ENCODE data around the gene THADA.
A peak's percentile ranks its signal among the peaks of the same experiment; 100 is the strongest.
"Not testable (repeated sequence)": the region's sequence is repeated elsewhere in the genome, so short reads cannot be mapped to it uniquely, and the experiment has no call there.

Gene THADA

DNA sequence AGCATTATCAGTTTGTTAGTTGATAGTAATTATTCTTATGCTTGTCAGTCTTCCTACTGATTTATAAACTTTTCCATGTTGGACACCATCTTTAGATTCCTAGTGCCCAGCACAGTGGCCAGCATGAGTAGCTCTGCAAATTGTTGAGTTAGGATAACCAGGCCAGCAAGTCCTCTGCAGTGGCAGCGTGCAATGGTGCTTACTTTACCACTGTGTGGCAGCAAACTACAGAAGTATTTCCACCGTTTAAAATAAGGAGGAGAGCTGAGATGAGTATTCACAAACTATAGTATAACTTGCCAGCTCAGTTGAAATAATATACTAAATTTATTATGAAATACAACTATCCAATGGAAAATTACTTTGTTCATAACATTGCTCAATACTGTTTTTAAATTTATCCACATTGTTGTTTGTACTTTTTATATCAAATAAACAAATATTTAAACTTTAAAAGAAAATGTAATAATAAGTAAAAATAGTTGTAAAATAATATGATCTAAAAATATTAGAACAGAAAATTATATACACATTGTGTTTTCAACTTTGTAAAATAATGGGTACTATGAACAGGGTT is 9.3 kb upstream of the THADA start:
- Histone ChIP-seq H3K4me3 (ENCODE audit: low read length) (no peak overlapping the region), H3K27ac (ENCODE audit: low read depth, low read length) (no peak overlapping the region), H3K4me1 (ENCODE audit: control insufficient read depth, low read length) (0 out of 2 replicates have a peak, but pooled peaks cover 3% of the 10 kb centered on the region), H3K79me2 (ENCODE audit: control insufficient read depth, low read length) (no peaks in the 10 kb centered on the region), H3K27me3 (ENCODE audit: control insufficient read depth, low read length) (no peaks in the 10 kb centered on the region), H3F3A (ENCODE audit: control insufficient read depth, insufficient read depth) (no peaks in the 10 kb centered on the region), H3K36me3 (ENCODE audit: control insufficient read depth, low read length) (no peaks in the 10 kb centered on the region), H4K20me1 (ENCODE audit: control insufficient read depth, insufficient read depth, low read depth, low read length) (no peaks in the 10 kb centered on the region), H3K9me2 (replicated peaks; ENCODE audit: control insufficient read depth, low read length) (no peaks in the 10 kb centered on the region), H3K4me2 (ENCODE audit: low read length) (no peak overlapping the region), H3K9me3 (ENCODE audit: control insufficient read depth, insufficient read depth, low read length) (no peaks in the 10 kb centered on the region)
- no peak for TF ChIP-seq EZH2phosphoT487 (IDR thresholded peaks at IDR 0.05; ENCODE audit: borderline replicate concordance, low read length)
- TF ChIP-seq, protein P1, sequence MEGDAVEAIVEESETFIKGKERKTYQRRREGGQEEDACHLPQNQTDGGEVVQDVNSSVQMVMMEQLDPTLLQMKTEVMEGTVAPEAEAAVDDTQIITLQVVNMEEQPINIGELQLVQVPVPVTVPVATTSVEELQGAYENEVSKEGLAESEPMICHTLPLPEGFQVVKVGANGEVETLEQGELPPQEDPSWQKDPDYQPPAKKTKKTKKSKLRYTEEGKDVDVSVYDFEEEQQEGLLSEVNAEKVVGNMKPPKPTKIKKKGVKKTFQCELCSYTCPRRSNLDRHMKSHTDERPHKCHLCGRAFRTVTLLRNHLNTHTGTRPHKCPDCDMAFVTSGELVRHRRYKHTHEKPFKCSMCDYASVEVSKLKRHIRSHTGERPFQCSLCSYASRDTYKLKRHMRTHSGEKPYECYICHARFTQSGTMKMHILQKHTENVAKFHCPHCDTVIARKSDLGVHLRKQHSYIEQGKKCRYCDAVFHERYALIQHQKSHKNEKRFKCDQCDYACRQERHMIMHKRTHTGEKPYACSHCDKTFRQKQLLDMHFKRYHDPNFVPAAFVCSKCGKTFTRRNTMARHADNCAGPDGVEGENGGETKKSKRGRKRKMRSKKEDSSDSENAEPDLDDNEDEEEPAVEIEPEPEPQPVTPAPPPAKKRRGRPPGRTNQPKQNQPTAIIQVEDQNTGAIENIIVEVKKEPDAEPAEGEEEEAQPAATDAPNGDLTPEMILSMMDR (IDR thresholded peaks at IDR 0.05; ENCODE audit: low read depth, low read length, poor library complexity, severe bottlenecking) = peak; percentile 68

DNA sequence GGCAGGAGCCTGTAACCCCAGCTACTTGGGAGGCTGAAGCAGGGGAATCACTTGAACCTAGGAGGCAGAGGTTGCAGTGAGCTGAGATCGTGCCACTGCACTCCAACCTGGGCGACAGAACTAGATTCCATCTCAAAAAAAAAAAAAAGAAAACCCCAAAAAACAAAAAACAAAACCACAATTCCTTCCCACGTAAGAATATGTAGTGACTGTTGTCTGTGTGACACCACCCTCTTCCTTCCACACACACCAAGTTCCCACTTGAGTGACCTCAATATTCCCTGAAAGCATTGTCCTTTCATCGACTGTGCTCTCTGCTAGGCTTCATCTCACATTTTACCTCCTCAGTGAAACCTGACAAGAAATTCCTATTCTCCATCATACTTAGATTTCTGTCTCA is 8.8 kb upstream of the THADA start:
- H4K20me1 ChIP-seq (ENCODE audit: control insufficient read depth, insufficient read depth, low read depth, low read length) = no peaks in the 10 kb centered on the region
- no peak overlapping the region for H3K27ac ChIP-seq (ENCODE audit: low read depth, low read length)
- no peak overlapping the region for H3K4me3 ChIP-seq (ENCODE audit: low read length)
- H3K27me3 ChIP-seq (ENCODE audit: control insufficient read depth, low read length) = no peaks in the 10 kb centered on the region
- H3K36me3 ChIP-seq (ENCODE audit: control insufficient read depth, low read length) = no peaks in the 10 kb centered on the region
- no peak overlapping the region for H3K4me2 ChIP-seq (ENCODE audit: low read length)
- no peaks in the 10 kb centered on the region for H3K9me2 ChIP-seq (replicated peaks; ENCODE audit: control insufficient read depth, low read length)
- H3K9me3 ChIP-seq (ENCODE audit: control insufficient read depth, insufficient read depth, low read length) = no peaks in the 10 kb centered on the region
- no peaks in the 10 kb centered on the region for H3F3A ChIP-seq (ENCODE audit: control insufficient read depth, insufficient read depth)
- H3K79me2 ChIP-seq (ENCODE audit: control insufficient read depth, low read length) = no peaks in the 10 kb centered on the region
- H3K4me1 ChIP-seq (ENCODE audit: control insufficient read depth, low read length) = 0 out of 2 replicates have a peak, but pooled peaks cover 3% of the 10 kb centered on the region
- TF ChIP-seq EZH2phosphoT487 (IDR thresholded peaks at IDR 0.05; ENCODE audit: borderline replicate concordance, low read length) = no peak
- TF ChIP-seq, protein P1 (IDR thresholded peaks at IDR 0.05; ENCODE audit: low read depth, low read length, poor library complexity, severe bottlenecking) = no peak

DNA sequence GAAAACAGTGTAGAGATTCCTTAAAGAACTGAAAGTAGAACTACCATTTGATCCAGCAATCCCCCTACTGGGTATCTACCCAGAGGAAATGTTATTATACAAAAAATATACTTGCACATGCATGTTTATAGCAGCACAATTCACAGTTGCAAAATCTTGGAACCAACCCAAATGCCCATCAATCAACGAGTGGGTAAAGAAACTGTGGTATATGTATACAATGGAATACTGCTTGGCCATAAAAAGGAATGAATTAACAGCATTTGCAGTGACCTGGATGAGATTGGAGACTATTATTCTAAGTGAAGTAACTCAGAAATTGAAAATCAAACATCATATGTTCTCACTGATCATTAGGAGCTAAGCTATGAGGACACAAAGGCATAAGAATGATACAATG is 4.8 kb upstream of the THADA start:
- not testable (repeated sequence) for H3K27ac ChIP-seq (ENCODE audit: low read depth, low read length); H3K4me2 ChIP-seq (ENCODE audit: low read length); H3K79me2 ChIP-seq (ENCODE audit: control insufficient read depth, low read length); H3K9me2 ChIP-seq (replicated peaks; ENCODE audit: control insufficient read depth, low read length); H3K4me3 ChIP-seq (ENCODE audit: low read length); H3K4me1 ChIP-seq (ENCODE audit: control insufficient read depth, low read length); H3K36me3 ChIP-seq (ENCODE audit: control insufficient read depth, low read length); H3K27me3 ChIP-seq (ENCODE audit: control insufficient read depth, low read length); H3K9me3 ChIP-seq (ENCODE audit: control insufficient read depth, insufficient read depth, low read length); H4K20me1 ChIP-seq (ENCODE audit: control insufficient read depth, insufficient read depth, low read depth, low read length); H3F3A ChIP-seq (ENCODE audit: control insufficient read depth, insufficient read depth)

DNA sequence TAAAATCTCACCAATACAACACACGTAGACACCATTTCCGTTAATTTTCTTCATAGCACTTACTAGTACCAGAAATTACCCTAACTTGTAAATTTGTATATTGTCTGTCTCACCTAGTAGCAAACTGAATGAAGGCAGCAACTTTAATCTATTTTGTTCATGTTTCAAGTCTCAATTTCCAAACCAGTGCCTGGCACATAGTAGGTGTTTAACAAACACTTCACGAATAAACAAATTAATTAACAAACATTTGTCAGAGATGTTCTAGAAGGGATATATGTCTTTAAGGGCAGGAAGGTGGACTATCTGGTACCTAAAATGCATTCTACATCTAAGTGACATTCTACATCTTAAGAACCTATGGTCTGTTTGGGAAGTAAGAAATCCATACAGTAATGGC is 963 bp downstream of the THADA start:
- Histone ChIP-seq H3K4me1 (ENCODE audit: control insufficient read depth, low read length) (peaks cover 18% of the 10 kb centered on the region), H3K9me3 (ENCODE audit: control insufficient read depth, insufficient read depth, low read length) (no peaks in the 10 kb centered on the region), H3K27ac (ENCODE audit: low read depth, low read length) (no peak overlapping the region), H3K4me2 (ENCODE audit: low read length) (peak overlapping the region; percentile 69), H3F3A (ENCODE audit: control insufficient read depth, insufficient read depth) (peaks cover 4% of the 10 kb centered on the region; the same call in 1 of the 2 replicates), H4K20me1 (ENCODE audit: control insufficient read depth, insufficient read depth, low read depth, low read length) (no peaks in the 10 kb centered on the region), H3K79me2 (ENCODE audit: control insufficient read depth, low read length) (peaks cover 30% of the 10 kb centered on the region), H3K36me3 (ENCODE audit: control insufficient read depth, low read length) (peaks cover 36% of the 10 kb centered on the region), H3K27me3 (ENCODE audit: control insufficient read depth, low read length) (no peaks in the 10 kb centered on the region), H3K4me3 (ENCODE audit: low read length) (peak overlapping the region; percentile 97), H3K9me2 (replicated peaks; ENCODE audit: control insufficient read depth, low read length) (no peaks in the 10 kb centered on the region)
- no peak for TF ChIP-seq EZH2phosphoT487 (IDR thresholded peaks at IDR 0.05; ENCODE audit: borderline replicate concordance, low read length)
- TF ChIP-seq, protein P1 (IDR thresholded peaks at IDR 0.05; ENCODE audit: low read depth, low read length, poor library complexity, severe bottlenecking) = no peak

Data from DOHH2 (cell line).